ENCODE data around the gene BORA. TPM values are rescaled to one million over a fixed set of nuclear protein-coding genes. Genes with fewer than 3 reads are reported as not detected.
"Not testable (repeated sequence)": the region's sequence is repeated elsewhere in the genome, so short reads cannot be mapped to it uniquely, and the experiment has no call there.

The BORA gene
- total RNA-seq, 1 donor from 2014 or later, result 12.4 TPM

- no peak for DNase-seq (ENCODE audit: low spot score, unreplicated experiment)
- H3K27ac Mint-ChIP-seq, result no peak overlapping the region
- no peaks in the 10 kb centered on the region for H3K4me1 Mint-ChIP-seq (ENCODE audit: low read depth)
- H3K27me3 Mint-ChIP-seq, result no peaks in the 10 kb centered on the region
- H3K4me3 Mint-ChIP-seq (ENCODE audit: low read depth), result no peak overlapping the region
- TF ChIP-seq CTCF (IDR thresholded peaks at IDR 0.05; ENCODE audit: unreplicated experiment), result no peak
- no peaks in the 10 kb centered on the region for H3K9me3 Mint-ChIP-seq (ENCODE audit: low read depth)
- peaks cover 24% of the 10 kb centered on the region for H3K36me3 Mint-ChIP-seq (ENCODE audit: insufficient read depth)
These were observed 32.5 kb downstream of the BORA start for GRCh38 chr13:72760189-72760588.

- Mint-ChIP-seq H3K9me3 (ENCODE audit: low read depth) (no peaks in the 10 kb centered on the region), H3K4me1 (ENCODE audit: low read depth) (no peaks in the 10 kb centered on the region), H3K27ac (no peak overlapping the region), H3K27me3 (no peaks in the 10 kb centered on the region), H3K4me3 (ENCODE audit: low read depth) (no peak overlapping the region), H3K36me3 (ENCODE audit: insufficient read depth) (peaks cover 32% of the 10 kb centered on the region)
- no peak for DNase-seq (ENCODE audit: low spot score, unreplicated experiment)
- TF ChIP-seq CTCF (IDR thresholded peaks at IDR 0.05; ENCODE audit: unreplicated experiment), result no peak
These were observed 35.7 kb downstream of the BORA start for GRCh38 chr13:72763411-72763810.

- Mint-ChIP-seq H3K27me3 (no peaks in the 10 kb centered on the region), H3K9me3 (ENCODE audit: low read depth) (no peaks in the 10 kb centered on the region), H3K4me3 (ENCODE audit: low read depth) (no peak overlapping the region), H3K27ac (no peak overlapping the region), H3K4me1 (ENCODE audit: low read depth) (no peaks in the 10 kb centered on the region), H3K36me3 (ENCODE audit: insufficient read depth) (peaks cover 26% of the 10 kb centered on the region)
- TF ChIP-seq CTCF (IDR thresholded peaks at IDR 0.05; ENCODE audit: unreplicated experiment), result no peak
- DNase-seq (ENCODE audit: low spot score, unreplicated experiment), result no peak
These were observed 46.3 kb downstream of the BORA start for GRCh38 chr13:72774019-72774418.

GRCh38 chr13:72781451-72782439 lies 54.0 kb downstream of the BORA start, which contains the start of the genes DIS3 and PIBF1:
DIS3 (minus strand) TSS chr13:72781900; CDS start chr13:72781832, 68 bp downstream.
PIBF1 (plus strand) TSS chr13:72782133; CDS start chr13:72783470, 1,337 bp downstream.
- Mint-ChIP-seq H3K9me3 (ENCODE audit: low read depth) (no peaks in the 10 kb centered on the region), H3K4me3 (ENCODE audit: low read depth) (peak within 1 kb of the TSS; percentile 95), H3K27ac (peak within 1 kb of the TSS; percentile 99), H3K4me1 (ENCODE audit: low read depth) (peaks cover 24% of the 10 kb centered on the region), H3K36me3 (ENCODE audit: insufficient read depth) (peaks cover 15% of the 10 kb centered on the region), H3K27me3 (no peaks in the 10 kb centered on the region)
- DNase-seq (ENCODE audit: low spot score, unreplicated experiment), result peak; percentile 93
- peak; percentile 25 for TF ChIP-seq CTCF (IDR thresholded peaks at IDR 0.05; ENCODE audit: unreplicated experiment)

GRCh38 chr13:72782717-72783116 lies 55.0 kb downstream of the BORA start:
- peaks cover 24% of the 10 kb centered on the region for H3K4me1 Mint-ChIP-seq (ENCODE audit: low read depth)
- H3K9me3 Mint-ChIP-seq (ENCODE audit: low read depth), result no peaks in the 10 kb centered on the region
- DNase-seq (ENCODE audit: low spot score, unreplicated experiment), result no peak
- TF ChIP-seq CTCF (IDR thresholded peaks at IDR 0.05; ENCODE audit: unreplicated experiment), result no peak
- peak overlapping the region; percentile 99 for H3K27ac Mint-ChIP-seq
- H3K36me3 Mint-ChIP-seq (ENCODE audit: insufficient read depth), result peaks cover 13% of the 10 kb centered on the region
- H3K4me3 Mint-ChIP-seq (ENCODE audit: low read depth), result peak overlapping the region; percentile 95
- no peaks in the 10 kb centered on the region for H3K27me3 Mint-ChIP-seq

GRCh38 chr13:72784679-72785078 lies 57.0 kb downstream of the BORA start:
- H3K27me3 Mint-ChIP-seq; H3K36me3 Mint-ChIP-seq (ENCODE audit: insufficient read depth); H3K9me3 Mint-ChIP-seq (ENCODE audit: low read depth); H3K4me3 Mint-ChIP-seq (ENCODE audit: low read depth); H3K27ac Mint-ChIP-seq; DNase-seq (ENCODE audit: low spot score, unreplicated experiment): not testable (repeated sequence)
- H3K4me1 Mint-ChIP-seq (ENCODE audit: low read depth), result peaks cover 24% of the 10 kb centered on the region

All from progenitor cell of endocrine pancreas (in vitro differentiated cells).